IPS-15b (cell line): ENCODE data around the gene VEZT.

Experiments used
- H3K27me3 ChIP-seq: one replicate; pipeline ENCODE4 v1.6.1; 2013; ENCODE audit warnings: low read length; ENCODE audit not compliant: control insufficient read depth, insufficient read depth
- H3K36me3 ChIP-seq: one replicate; pipeline ENCODE4 v1.6.1; 2013; ENCODE audit warnings: low read length; ENCODE audit not compliant: control insufficient read depth, insufficient read depth
- H3K4me1 ChIP-seq: one replicate; pipeline ENCODE4 v1.6.1; 2013; ENCODE audit warnings: mild to moderate bottlenecking, low read length; ENCODE audit not compliant: control insufficient read depth, insufficient read depth
- H3K4me3 ChIP-seq: one replicate; pipeline ENCODE4 v1.5.1; 2013; ENCODE audit warnings: low read depth, low read length
- H3K9ac ChIP-seq: one replicate; pipeline ENCODE4 v1.6.1; 2013; ENCODE audit warnings: low read depth, mild to moderate bottlenecking, low read length
- H3K9me3 ChIP-seq: one replicate; pipeline ENCODE4 v1.6.1; 2013; ENCODE audit warnings: mild to moderate bottlenecking, low read length; ENCODE audit not compliant: control insufficient read depth, insufficient read depth

Gene VEZT

DNA sequence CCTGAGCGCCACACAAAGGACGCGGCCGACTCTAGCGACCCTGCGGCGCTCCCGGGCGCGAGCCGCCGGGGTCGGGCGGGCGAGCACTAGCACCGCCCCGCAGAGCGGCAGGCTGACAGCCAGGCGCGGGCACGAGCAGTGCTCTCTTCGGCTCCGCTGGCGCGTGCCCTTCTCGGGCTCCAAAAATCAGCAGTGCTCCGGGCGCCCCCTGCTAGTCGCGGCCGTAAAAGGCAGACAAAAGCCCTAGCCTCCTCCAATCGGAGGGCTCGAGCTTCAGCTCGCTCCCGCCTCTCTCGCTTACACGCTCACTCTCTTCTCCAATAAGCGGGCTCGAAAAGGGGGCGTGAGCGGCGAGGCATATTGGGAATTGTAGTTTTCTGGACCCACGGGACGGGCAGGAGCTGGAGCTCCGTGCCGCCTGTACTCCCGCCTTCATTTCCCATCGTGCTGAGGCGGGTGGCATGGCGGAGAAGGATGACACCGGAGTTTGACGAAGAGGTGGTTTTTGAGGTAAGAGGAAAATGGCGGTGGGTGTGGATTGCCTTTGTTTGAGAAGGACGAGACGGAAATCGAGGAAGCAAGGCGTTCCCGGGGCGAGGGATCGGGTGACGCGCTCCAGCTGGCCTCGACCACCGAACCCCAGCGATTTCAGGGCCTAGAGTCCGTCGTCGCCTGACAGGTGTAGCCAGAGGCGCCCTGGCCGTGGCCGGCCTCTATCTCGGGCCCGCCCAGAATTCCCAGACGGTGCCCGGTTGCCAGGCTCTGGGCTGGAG lies at the start of gene VEZT, which contains the start of gene FGD6:
VEZT (plus strand) TSS at position 431 of the 773 bp plus-strand sequence; CDS start at position 475, 44 bp downstream.
FGD6 (minus strand) TSS at position 91 of the 773 bp plus-strand sequence. CDS start 227 bp downstream, outside the sequence.
- Histone ChIP-seq H3K9ac (peak within 1 kb of the TSS; percentile 86), H3K4me1 (peaks cover 10% of the 10 kb centered on the region), H3K9me3 (no peaks in the 10 kb centered on the region), H3K27me3 (no peaks in the 10 kb centered on the region), H3K4me3 (peak within 1 kb of the TSS; percentile 95), H3K36me3 (no peaks in the 10 kb centered on the region)

DNA sequence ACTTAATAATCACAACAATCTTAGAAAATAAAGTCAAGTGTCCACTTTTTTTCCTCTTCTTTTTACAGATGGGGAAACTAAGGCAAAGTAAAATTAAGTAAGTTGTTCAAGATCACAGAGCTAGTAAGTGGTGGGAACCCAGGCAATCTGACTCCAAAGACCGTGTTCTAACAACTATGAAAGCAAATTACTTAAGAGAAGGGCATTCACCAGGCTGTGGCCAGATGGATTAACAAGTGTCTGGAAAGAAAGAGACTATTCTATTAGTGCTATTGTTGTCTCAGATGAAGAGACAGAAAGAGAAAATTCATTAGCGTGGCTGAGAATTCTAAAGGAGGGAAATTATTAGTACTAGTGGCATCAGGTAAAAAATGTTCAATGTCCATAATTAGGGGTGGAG lies 48.9 kb upstream of the VEZT start:
- Histone ChIP-seq H3K4me1 (no peaks in the 10 kb centered on the region), H3K9me3 (no peaks in the 10 kb centered on the region), H3K4me3 (no peak overlapping the region), H3K36me3 (no peaks in the 10 kb centered on the region), H3K27me3 (no peaks in the 10 kb centered on the region), H3K9ac (no peak overlapping the region)

DNA sequence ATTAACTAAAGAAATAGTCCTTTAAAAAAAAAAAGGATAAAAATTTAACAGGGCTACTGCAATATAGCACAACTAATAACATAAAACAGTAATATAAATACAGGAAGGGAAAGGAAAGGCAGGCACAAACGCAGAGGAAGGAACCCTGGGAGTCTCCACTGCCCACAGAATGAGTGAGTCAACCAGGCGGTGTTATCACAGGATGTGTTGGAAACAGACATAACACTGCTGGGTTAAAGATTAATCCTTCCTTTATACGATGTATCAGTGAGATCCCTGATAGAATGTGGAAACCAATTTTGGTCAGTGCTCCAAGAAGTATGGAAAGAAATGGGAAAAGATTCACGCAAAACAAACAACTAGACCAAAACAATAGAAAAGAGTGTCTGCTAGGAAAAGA lies 48.2 kb upstream of the VEZT start:
- Histone ChIP-seq H3K9me3 (no peaks in the 10 kb centered on the region), H3K4me1 (no peaks in the 10 kb centered on the region), H3K36me3 (no peaks in the 10 kb centered on the region), H3K4me3 (no peak overlapping the region), H3K27me3 (no peaks in the 10 kb centered on the region), H3K9ac (no peak overlapping the region)

DNA sequence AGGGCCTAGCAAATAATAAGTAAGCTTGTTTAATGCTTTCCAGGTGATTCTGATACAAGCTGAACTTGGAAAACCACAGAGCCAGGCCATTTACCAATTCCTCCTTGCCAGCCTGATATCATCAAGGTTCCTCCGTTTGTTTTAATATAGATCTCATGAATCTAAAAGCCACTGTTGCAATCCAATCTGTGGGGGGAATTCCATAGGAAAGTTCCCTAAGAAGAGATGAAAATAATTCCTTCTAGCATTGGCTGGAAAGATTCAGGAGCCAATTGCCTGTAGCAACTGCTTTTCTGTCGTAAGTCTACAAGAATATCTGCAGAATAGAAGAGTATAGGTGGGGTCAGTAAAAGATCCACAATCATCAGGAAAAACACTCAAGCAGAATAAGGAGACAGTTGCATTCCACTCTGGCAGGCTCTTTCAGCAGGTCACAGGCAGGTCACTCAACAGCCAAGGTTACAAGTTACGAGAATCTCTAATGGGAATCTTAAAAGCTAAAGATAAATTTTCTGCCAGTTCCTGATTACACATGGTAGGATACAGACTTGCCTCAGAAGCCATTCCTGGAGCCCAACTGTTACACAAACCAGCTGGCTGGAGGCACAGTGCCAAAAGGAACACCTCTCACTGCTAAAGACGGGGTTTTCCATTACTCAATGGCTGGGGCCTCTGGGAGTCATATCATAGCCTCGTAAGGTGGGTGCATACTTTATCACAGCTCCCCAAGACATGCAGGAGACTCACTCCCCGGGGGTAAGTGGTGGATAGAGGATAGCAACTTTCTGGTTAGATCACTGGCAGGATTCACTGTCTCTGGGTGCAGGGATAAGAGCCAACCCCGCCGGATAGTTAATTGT lies 44.0 kb upstream of the VEZT start:
- H3K27me3 ChIP-seq, result no peaks in the 10 kb centered on the region
- H3K9me3 ChIP-seq, result no peaks in the 10 kb centered on the region
- H3K4me3 ChIP-seq, result no peak overlapping the region
- H3K9ac ChIP-seq, result no peak overlapping the region
- H3K36me3 ChIP-seq, result no peaks in the 10 kb centered on the region
- peaks cover 2% of the 10 kb centered on the region for H3K4me1 ChIP-seq

- H3K4me1 ChIP-seq, result peaks cover 2% of the 10 kb centered on the region
- no peak overlapping the region for H3K4me3 ChIP-seq
- H3K9ac ChIP-seq, result no peak overlapping the region
- no peaks in the 10 kb centered on the region for H3K36me3 ChIP-seq
- no peaks in the 10 kb centered on the region for H3K27me3 ChIP-seq
- H3K9me3 ChIP-seq, result no peaks in the 10 kb centered on the region
These were observed 40.3 kb upstream of the VEZT start for GRCh38 chr12:95177201-95177768.

DNA sequence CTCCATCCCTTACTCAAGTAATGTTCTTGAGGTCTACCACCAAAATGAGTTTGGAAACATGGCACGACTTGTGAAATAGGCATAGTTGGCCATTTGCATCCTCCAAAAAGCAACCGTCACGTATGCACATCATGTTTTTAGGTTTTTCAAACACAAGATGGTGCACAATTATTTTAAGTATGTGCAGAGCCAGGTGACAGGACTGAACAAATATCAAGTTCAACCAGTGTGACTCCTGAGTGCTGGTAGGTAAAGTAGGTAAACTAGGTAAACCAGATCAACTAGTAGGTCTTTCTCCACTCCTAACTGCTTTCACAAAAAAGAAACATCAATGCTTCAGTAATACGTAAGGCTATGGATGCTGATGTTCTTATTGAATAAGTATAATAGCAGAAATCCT lies 39.5 kb upstream of the VEZT start:
- H3K27me3 ChIP-seq, result no peaks in the 10 kb centered on the region
- peaks cover 4% of the 10 kb centered on the region for H3K4me1 ChIP-seq
- H3K9me3 ChIP-seq, result no peaks in the 10 kb centered on the region
- no peak overlapping the region for H3K4me3 ChIP-seq
- H3K36me3 ChIP-seq, result no peaks in the 10 kb centered on the region
- no peak overlapping the region for H3K9ac ChIP-seq

DNA sequence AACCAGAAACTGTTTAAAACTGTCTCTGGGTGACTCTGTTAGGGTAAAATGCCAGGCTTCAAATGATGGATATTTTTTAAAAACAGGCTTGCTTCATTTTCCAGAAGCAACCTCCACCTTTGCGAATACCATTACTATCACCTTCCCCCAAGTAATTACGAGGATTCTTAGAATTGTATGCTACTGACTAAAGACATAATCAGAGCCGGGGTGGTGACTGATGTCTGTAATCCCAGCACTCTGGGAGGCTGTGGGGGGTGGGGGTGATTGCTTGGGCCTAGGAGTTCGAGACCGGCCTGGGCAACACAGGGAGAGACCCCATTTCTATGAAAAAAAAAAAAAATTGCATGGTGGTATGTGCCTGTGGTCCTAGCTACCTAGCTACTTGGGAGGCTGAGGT lies 38.6 kb upstream of the VEZT start:
- no peak overlapping the region for H3K9ac ChIP-seq
- H3K36me3 ChIP-seq, result no peaks in the 10 kb centered on the region
- no peaks in the 10 kb centered on the region for H3K27me3 ChIP-seq
- H3K9me3 ChIP-seq, result no peaks in the 10 kb centered on the region
- no peak overlapping the region for H3K4me3 ChIP-seq
- peaks cover 4% of the 10 kb centered on the region for H3K4me1 ChIP-seq

- Histone ChIP-seq H3K27me3 (no peaks in the 10 kb centered on the region), H3K4me3 (no peak overlapping the region), H3K9me3 (no peaks in the 10 kb centered on the region), H3K9ac (no peak overlapping the region), H3K36me3 (no peaks in the 10 kb centered on the region), H3K4me1 (peaks cover 4% of the 10 kb centered on the region)
These were observed 36.5 kb upstream of the VEZT start for GRCh38 chr12:95181103-95181502.

- no peak overlapping the region for H3K9ac ChIP-seq
- H3K4me1 ChIP-seq, result peaks cover 5% of the 10 kb centered on the region
- no peak overlapping the region for H3K4me3 ChIP-seq
- H3K9me3 ChIP-seq, result no peaks in the 10 kb centered on the region
- no peaks in the 10 kb centered on the region for H3K36me3 ChIP-seq
- H3K27me3 ChIP-seq, result no peaks in the 10 kb centered on the region
These were observed 34.7 kb upstream of the VEZT start for GRCh38 chr12:95182868-95183415.

- no peaks in the 10 kb centered on the region for H3K36me3 ChIP-seq
- no peak overlapping the region for H3K9ac ChIP-seq
- H3K9me3 ChIP-seq, result no peaks in the 10 kb centered on the region
- H3K4me3 ChIP-seq, result no peak overlapping the region
- peaks cover 6% of the 10 kb centered on the region for H3K4me1 ChIP-seq
- no peaks in the 10 kb centered on the region for H3K27me3 ChIP-seq
These were observed 33.5 kb upstream of the VEZT start for GRCh38 chr12:95184121-95184520.

DNA sequence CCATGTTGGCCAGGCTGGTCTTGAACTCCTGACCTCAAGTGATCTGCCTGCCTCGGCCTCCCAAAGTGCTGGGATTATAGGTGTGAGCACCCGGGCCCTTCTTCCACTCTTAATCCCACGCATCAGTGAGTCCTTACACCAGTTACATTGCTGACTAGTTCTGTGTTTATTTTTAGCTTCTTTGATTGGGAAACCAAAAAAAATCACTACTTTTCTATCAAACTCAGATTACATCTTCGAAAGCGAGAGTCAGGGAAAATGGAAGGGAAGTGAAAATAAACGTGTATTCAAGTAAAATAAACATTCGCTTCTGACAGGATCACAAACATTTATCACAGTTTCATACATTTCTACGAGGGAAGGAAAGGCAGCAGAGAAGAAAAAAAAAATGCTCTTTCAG lies 32.5 kb upstream of the VEZT start:
- no peaks in the 10 kb centered on the region for H3K27me3 ChIP-seq
- peaks cover 6% of the 10 kb centered on the region for H3K4me1 ChIP-seq
- H3K36me3 ChIP-seq, result no peaks in the 10 kb centered on the region
- H3K9ac ChIP-seq, result no peak overlapping the region
- H3K9me3 ChIP-seq, result no peaks in the 10 kb centered on the region
- no peak overlapping the region for H3K4me3 ChIP-seq
